Colonic mucosa (tissue), 4 donors: ENCODE measurements around the gene GALNT10. TPM values are rescaled to one million over a fixed set of nuclear protein-coding genes. Genes with fewer than 3 reads are reported as not detected.
A peak's percentile ranks its signal among the peaks of the same experiment; 100 is the strongest.

Experiments
- DNase-seq: peaks from one replicate; pipeline ENCODE4 v3.0.0-alpha.2; 2020
- H3K27ac ChIP-seq: fragments of 200-600 bp; one replicate; pipeline ENCODE4 v1.8.0; 2021
- H3K27me3 ChIP-seq: fragments of 200-600 bp; one replicate; pipeline ENCODE4 v1.8.0; 2021
- H3K36me3 ChIP-seq: fragments of 200-600 bp; one replicate; pipeline ENCODE4 v1.8.0; 2021
- H3K4me1 ChIP-seq: fragments of 200-600 bp; one replicate; pipeline ENCODE4 v1.8.0; 2021; ENCODE audit warnings: mild to moderate bottlenecking
- H3K4me3 ChIP-seq: fragments of 200-600 bp; one replicate; pipeline ENCODE4 v1.8.0; 2021
- H3K9ac ChIP-seq, 2 donors: one replicate each; pipeline ENCODE4 v1.7.0; 2013; ENCODE audit warnings: control low read depth in 2 of 2, low read depth in 2 of 2, low read length in 2 of 2
- H3K9me3 ChIP-seq: fragments of 200-600 bp; one replicate; pipeline ENCODE4 v1.8.0; 2021
- CTCF ChIP-seq: fragments of 200-600 bp; IDR thresholded peaks from one replicate; pipeline ENCODE4 v1.8.0; 2022; ENCODE audit warnings: antibody characterized with exemption, mild to moderate bottlenecking
- intact Hi-C: fragments of 100-400 bp; cut with DNase I; formaldehyde crosslinking; loops from one replicate; pipeline ENCODE4 v1.14.1; 2022
- total RNA-seq, 2 donors: library from RNA; stranded (reverse); fragmentation: NEBNext Ultra II Directional in 1 of 2; extraction: Animal tissue kit (Norgen Biotek cat#: 25700) in 1 of 2; gene quantifications; one replicate each; pipeline ENCODE4 v1.2.1, GENCODE V29; 2021
- donor health status: healthy.
- donor health status: DM: no; HTN: no; CAD: no.
- donor health status: DM: no; HTN: no; CAD: no.

Gene GALNT10
- 10 to 100 TPM; 40.0 to 46.7 TPM for total RNA-seq

GRCh38 chr5:154190595-154191304 is at the start of gene GALNT10:
GALNT10 (plus strand) TSS chr5:154190733; CDS start chr5:154190867, 134 bp downstream.
- Histone ChIP-seq H3K27ac (peak within 1 kb of the TSS; percentile 92), H3K4me1 (peaks cover 3% of the 10 kb centered on the region)
- intact Hi-C loops = loop anchor here (10.0 kb wide), 1 partner anchor 124 kb away; no protein-coding TSS in a partner anchor

GRCh38 chr5:154141745-154142221 is 48.8 kb upstream of the GALNT10 start:
- Histone ChIP-seq H3K4me3 (no peak overlapping the region), H3K4me1 (no peaks in the 10 kb centered on the region), H3K9me3 (no peaks in the 10 kb centered on the region), H3K27me3 (no peaks in the 10 kb centered on the region), H3K27ac (no peak overlapping the region), H3K9ac (no peak overlapping the region), H3K36me3 (no peaks in the 10 kb centered on the region)
- DNase-seq = no peak
- intact Hi-C loops = no loop called here
- no peak for TF ChIP-seq CTCF

More at GRCh38 chr5:154190595-154191304, at the start of gene GALNT10:
- Histone ChIP-seq H3K9me3 (no peaks in the 10 kb centered on the region), H3K9ac (peak within 1 kb of the TSS; percentile 81 to 83), H3K36me3 (no peaks in the 10 kb centered on the region), H3K27me3 (no peaks in the 10 kb centered on the region), H3K4me3 (peak within 1 kb of the TSS; percentile 85)
- no peak for TF ChIP-seq CTCF
- peak; percentile 53 for DNase-seq

GRCh38 chr5:154143211-154143641 is 47.3 kb upstream of the GALNT10 start:
- Histone ChIP-seq H3K9ac (no peak overlapping the region), H3K4me1 (no peaks in the 10 kb centered on the region), H3K36me3 (no peaks in the 10 kb centered on the region), H3K27ac (no peak overlapping the region), H3K4me3 (no peak overlapping the region), H3K9me3 (no peaks in the 10 kb centered on the region), H3K27me3 (no peaks in the 10 kb centered on the region)
- intact Hi-C loops = no loop called here
- no peak for TF ChIP-seq CTCF
- no peak for DNase-seq

- DNase-seq = no peak
- intact Hi-C loops = no loop called here
Measured at GRCh38 chr5:154145268-154145667, 45.3 kb upstream of the GALNT10 start.

DNA sequence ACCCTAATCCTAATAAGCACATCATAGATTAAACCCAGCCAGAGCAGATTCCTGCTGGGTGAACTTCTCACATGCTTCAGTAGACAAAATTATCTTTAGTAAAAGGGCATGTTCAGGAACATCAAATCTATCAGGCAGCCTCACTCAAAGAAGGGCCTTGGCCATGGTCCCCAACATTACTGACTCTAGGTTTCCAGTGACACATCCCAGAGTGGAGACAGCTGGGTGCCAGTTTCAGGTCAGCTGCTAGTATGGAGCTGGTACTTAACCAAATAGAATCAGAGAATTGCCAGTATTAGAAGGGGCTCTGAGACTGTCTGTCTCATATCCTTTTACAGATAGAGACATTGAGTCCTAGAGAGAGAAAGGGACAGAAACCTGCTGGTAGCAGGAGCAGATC is 44.1 kb upstream of the GALNT10 start:
- DNase-seq = no peak
- Histone ChIP-seq H3K36me3 (no peaks in the 10 kb centered on the region), H3K9ac (no peak overlapping the region), H3K9me3 (no peaks in the 10 kb centered on the region), H3K4me3 (no peak overlapping the region), H3K4me1 (no peaks in the 10 kb centered on the region), H3K27me3 (no peaks in the 10 kb centered on the region), H3K27ac (no peak overlapping the region)
- no peak for TF ChIP-seq CTCF
- intact Hi-C loops = no loop called here

More at GRCh38 chr5:154145268-154145667, 45.3 kb upstream of the GALNT10 start:
- Histone ChIP-seq H3K27ac (no peak overlapping the region), H3K9me3 (no peaks in the 10 kb centered on the region), H3K9ac (no peak overlapping the region), H3K4me1 (no peaks in the 10 kb centered on the region), H3K27me3 (no peaks in the 10 kb centered on the region), H3K36me3 (no peaks in the 10 kb centered on the region), H3K4me3 (no peak overlapping the region)
- no peak for TF ChIP-seq CTCF
